ENCODE data around the gene POMT2. TPM values are rescaled to one million over a fixed set of nuclear protein-coding genes. Genes with fewer than 3 reads are reported as not detected.

The POMT2 gene
- total RNA-seq, 2 donors from 2014 or later = 8.8 to 11.4 TPM

DNA sequence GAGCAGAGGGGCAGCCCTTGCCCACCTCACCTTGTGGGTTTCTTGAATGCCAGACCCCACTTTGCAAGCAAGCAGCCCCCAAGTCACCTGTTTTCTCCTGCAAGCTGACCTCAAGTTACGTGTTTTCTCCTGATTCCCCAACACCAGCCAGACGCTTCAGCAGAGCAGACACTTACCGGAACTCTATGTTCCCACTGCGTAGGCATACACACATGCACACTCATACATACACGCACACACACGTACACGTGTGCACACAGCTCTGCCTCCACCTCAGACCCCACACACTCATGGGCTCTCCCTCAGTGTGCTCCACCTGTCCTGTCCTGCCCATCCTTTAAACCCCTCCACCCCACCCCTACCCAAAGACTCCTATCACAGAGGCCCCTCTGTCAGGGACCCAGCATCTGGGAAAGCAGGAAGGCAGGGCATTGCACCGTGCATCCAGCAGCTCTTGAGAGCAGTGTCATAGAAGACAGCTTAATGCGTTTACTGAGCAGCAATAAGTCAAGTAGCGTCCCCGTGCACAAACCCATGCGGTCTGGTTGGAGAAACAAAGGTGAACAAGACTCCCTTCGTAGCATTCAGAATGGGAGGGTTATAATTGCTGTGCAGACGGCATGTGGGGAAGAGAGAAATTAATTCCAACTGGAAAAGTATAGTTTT is 94.7 kb downstream of the POMT2 start:
- Mint-ChIP-seq H3K27me3 (peaks cover 13% of the 10 kb centered on the region), H3K4me1 (no peaks in the 10 kb centered on the region), H3K36me3 (ENCODE audit: low read depth) (peaks cover 3% of the 10 kb centered on the region), H3K4me3 (no peak overlapping the region), H3K27ac (no peak overlapping the region)
- no peak for ATAC-seq
- no peaks in the 10 kb centered on the region for H3K9me3 ChIP-seq (ENCODE audit: control insufficient read depth, low read length, poor library complexity, severe bottlenecking)
- no peak for DNase-seq

DNA sequence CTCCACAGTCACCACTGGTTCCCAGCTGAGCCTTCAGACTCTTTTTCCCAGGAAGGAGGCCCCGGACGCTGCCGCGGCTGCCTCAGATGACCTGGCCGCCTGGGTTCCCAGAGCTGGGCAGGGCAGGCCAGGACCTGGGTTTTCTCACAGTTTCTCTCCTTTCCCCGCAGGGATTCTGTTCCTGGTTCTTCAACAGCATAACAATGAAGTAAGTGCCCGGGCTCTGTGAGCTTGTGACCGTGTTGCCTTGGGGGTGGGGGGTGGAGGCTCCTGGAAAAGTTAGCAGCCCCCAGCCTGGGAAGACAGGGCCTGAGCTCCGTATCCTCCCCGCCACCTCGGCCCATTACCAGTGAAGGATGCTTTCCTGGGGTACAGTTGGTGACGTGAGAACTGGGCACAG is 95.4 kb downstream of the POMT2 start:
- DNase-seq (no peak), ATAC-seq (no peak)
- Mint-ChIP-seq H3K27me3 (peaks cover 13% of the 10 kb centered on the region), H3K36me3 (ENCODE audit: low read depth) (peaks cover 3% of the 10 kb centered on the region), H3K4me3 (no peak overlapping the region), H3K4me1 (no peaks in the 10 kb centered on the region), H3K27ac (no peak overlapping the region)
- H3K9me3 ChIP-seq (ENCODE audit: control insufficient read depth, low read length, poor library complexity, severe bottlenecking) = no peaks in the 10 kb centered on the region

Other genes starting within 250 kb of the POMT2 start
- gene CIPC, start 222.6 kb downstream of the POMT2 start, total RNA-seq = 10 to 100 TPM; 11.2 to 13.4 TPM
- not detected for gene ZDHHC22, start 179.1 kb downstream of the POMT2 start, total RNA-seq
- gene TMEM63C, start 139.1 kb downstream of the POMT2 start, total RNA-seq = 1 to 10 TPM in 1 of 2 donors, under 1 TPM in 1; 0.65 to 1.1 TPM
- not detected for gene NGB, start 49.7 kb downstream of the POMT2 start, total RNA-seq
- gene GSTZ1, start 153 bp upstream of the POMT2 start, total RNA-seq = 1 to 10 TPM; 5.5 to 7.5 TPM
- gene TMED8, start 56.2 kb upstream of the POMT2 start, total RNA-seq = 10 to 100 TPM; 13.2 to 16.0 TPM
- gene SAMD15, start 56.5 kb upstream of the POMT2 start, total RNA-seq = under 1 TPM; 0.26 to 0.32 TPM
- under 1 TPM in 1 of 2 donors, not detected in 1; 0.22 TPM for gene NOXRED1, start 102.6 kb upstream of the POMT2 start, total RNA-seq
- gene VIPAS39, start 136.7 kb upstream of the POMT2 start, total RNA-seq = 10 to 100 TPM; 13.8 to 15.0 TPM
- 10 to 100 TPM; 58.8 to 71.0 TPM for gene AHSA1, start 137.2 kb upstream of the POMT2 start, total RNA-seq
- gene ISM2, start 177.9 kb upstream of the POMT2 start, total RNA-seq = not detected